ENCODE results near the gene ATP6V0A1. TPM values are rescaled to one million over a fixed set of nuclear protein-coding genes. Genes with fewer than 3 reads are reported as not detected.
A peak's percentile ranks its signal among the peaks of the same experiment; 100 is the strongest.

ATP6V0A1 gene
- total RNA-seq, 2 donors from 2014 or later, result 63.2 to 95.6 TPM

DNA sequence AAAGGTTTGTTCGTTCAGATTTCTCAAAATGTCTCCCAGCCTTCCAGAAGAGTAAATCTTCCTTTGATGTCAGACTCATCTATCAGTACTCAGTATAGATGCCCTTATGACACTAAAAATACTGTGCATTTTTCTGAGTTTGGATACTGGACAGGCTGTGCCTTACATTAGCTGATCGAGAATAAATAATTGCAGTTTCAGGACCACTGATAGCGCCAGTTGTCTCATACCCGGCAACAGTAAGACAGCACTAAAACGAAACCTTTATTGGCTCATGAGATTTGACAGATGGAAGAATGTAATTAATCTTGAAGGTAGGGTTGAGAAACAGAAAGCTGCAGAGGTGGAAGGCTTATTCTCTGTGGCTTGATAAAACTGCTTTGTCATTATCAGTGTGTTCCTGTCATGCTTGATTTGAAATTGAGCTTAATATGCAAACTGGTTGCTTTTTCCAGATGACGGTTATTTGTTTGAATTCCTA, 1.2 kb downstream of the ATP6V0A1 start:
- peaks cover 2% of the 10 kb centered on the region for H3K36me3 ChIP-seq
- no peaks in the 10 kb centered on the region for H3K27me3 ChIP-seq (replicated peaks; ENCODE audit: insufficient read depth)
- TF ChIP-seq, protein P1, sequence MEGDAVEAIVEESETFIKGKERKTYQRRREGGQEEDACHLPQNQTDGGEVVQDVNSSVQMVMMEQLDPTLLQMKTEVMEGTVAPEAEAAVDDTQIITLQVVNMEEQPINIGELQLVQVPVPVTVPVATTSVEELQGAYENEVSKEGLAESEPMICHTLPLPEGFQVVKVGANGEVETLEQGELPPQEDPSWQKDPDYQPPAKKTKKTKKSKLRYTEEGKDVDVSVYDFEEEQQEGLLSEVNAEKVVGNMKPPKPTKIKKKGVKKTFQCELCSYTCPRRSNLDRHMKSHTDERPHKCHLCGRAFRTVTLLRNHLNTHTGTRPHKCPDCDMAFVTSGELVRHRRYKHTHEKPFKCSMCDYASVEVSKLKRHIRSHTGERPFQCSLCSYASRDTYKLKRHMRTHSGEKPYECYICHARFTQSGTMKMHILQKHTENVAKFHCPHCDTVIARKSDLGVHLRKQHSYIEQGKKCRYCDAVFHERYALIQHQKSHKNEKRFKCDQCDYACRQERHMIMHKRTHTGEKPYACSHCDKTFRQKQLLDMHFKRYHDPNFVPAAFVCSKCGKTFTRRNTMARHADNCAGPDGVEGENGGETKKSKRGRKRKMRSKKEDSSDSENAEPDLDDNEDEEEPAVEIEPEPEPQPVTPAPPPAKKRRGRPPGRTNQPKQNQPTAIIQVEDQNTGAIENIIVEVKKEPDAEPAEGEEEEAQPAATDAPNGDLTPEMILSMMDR (IDR thresholded peaks at IDR 0.05), result no peak
- no peak for ATAC-seq (ENCODE audit: insufficient number of reproducible peaks, low FRiP score, low read depth)
- DNase-seq (ENCODE audit: low spot score), result no peak
- peaks cover 14 to 21% of the 10 kb centered on the region in 2 donors for H3K4me1 ChIP-seq (ENCODE audit: control insufficient read depth in 1 of 2, low read depth in 2 of 2)
- peak overlapping the region; percentile 97 for H3K4me3 ChIP-seq
- H3K9me3 ChIP-seq, result no peaks in the 10 kb centered on the region
- peak overlapping the region; percentile 88 to 97 for H3K27ac ChIP-seq

DNA sequence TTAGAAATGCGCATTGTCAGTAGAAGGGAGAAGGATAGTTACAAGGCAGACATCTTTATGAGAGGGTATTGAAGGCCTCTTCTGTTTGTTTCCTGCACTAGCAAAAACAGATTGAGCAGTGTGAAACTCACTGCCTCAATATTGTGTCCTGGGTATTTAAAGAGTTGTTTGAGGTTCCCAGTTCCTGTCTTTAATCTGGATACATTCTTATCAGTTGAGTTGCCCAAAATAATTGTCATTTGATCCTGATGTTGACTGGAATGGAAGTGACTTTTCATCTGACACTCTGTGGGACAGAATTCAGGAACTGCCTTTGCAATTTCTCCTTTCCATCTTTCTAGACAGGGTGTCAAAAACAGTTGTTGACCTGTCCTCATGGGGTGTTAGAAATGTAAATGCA, 1.7 kb downstream of the ATP6V0A1 start:
- Histone ChIP-seq H3K4me3 (peak overlapping the region; percentile 97), H3K27ac (peak overlapping the region in 1 of 2 donors; percentile 97), H3K27me3 (replicated peaks; ENCODE audit: insufficient read depth) (no peaks in the 10 kb centered on the region), H3K4me1 (ENCODE audit: control insufficient read depth in 1 of 2, low read depth in 2 of 2) (peaks cover 14 to 21% of the 10 kb centered on the region in 2 donors), H3K36me3 (peaks cover 2% of the 10 kb centered on the region), H3K9me3 (no peaks in the 10 kb centered on the region)
- TF ChIP-seq, protein P1 (IDR thresholded peaks at IDR 0.05), result no peak
- ATAC-seq (ENCODE audit: insufficient number of reproducible peaks, low FRiP score, low read depth) (no peak), DNase-seq (ENCODE audit: low spot score) (no peak)

DNA sequence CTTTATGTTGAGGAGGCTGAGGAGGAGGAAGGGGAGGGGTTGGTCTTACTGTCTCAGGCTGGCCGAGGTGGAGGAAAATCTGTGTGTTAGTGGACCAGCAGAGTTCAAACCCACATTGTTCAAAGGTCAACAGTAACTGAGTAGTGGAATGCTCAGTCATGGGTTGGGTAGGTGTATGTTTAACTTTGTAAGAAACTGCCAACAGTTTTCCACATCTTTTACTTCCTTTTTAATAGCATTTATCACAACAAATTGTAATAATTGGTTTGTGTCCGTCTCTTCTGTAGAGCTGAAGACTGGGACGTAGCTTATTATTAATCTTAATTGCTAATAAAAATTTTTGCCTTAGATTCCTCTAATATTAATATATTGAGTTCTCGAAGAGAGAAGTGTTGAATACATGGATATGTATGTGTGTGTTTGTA, 5.3 kb downstream of the ATP6V0A1 start:
- Histone ChIP-seq H3K4me1 (ENCODE audit: control insufficient read depth in 1 of 2, low read depth in 2 of 2) (peaks cover 5 to 12% of the 10 kb centered on the region in 2 donors), H3K4me3 (no peak overlapping the region), H3K36me3 (peaks cover 13% of the 10 kb centered on the region), H3K27me3 (replicated peaks; ENCODE audit: insufficient read depth) (no peaks in the 10 kb centered on the region), H3K27ac (no peak overlapping the region), H3K9me3 (no peaks in the 10 kb centered on the region)
- TF ChIP-seq, protein P1 (IDR thresholded peaks at IDR 0.05), result no peak
- ATAC-seq (ENCODE audit: insufficient number of reproducible peaks, low FRiP score, low read depth) (no peak), DNase-seq (ENCODE audit: low spot score) (no peak)

DNA sequence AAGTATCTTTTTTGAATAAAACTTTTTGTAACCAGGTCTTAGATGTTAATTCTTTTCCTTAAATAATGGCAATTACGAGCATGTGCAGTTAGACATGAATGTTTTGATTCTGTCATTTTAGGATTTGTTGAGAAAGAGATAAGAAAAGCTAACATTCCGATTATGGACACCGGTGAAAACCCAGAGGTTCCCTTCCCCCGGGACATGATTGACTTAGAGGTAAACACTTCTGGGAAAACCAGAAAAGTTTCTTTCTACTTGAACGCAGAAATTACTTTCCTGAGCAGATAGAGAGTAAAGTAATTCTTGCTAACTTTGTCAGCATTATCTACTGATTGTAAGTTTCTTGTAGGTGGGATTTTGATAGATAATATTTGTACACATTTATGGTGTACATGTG, 9.2 kb downstream of the ATP6V0A1 start:
- no peaks in the 10 kb centered on the region for H3K4me1 ChIP-seq (ENCODE audit: control insufficient read depth in 1 of 2, low read depth in 2 of 2)
- no peak for DNase-seq (ENCODE audit: low spot score)
- no peak overlapping the region for H3K27ac ChIP-seq
- no peak overlapping the region for H3K4me3 ChIP-seq
- H3K9me3 ChIP-seq, result no peaks in the 10 kb centered on the region
- TF ChIP-seq, protein P1 (IDR thresholded peaks at IDR 0.05), result no peak
- peaks cover 33% of the 10 kb centered on the region for H3K36me3 ChIP-seq
- H3K27me3 ChIP-seq (replicated peaks; ENCODE audit: insufficient read depth), result no peaks in the 10 kb centered on the region
- no peak for ATAC-seq (ENCODE audit: insufficient number of reproducible peaks, low FRiP score, low read depth)

DNA sequence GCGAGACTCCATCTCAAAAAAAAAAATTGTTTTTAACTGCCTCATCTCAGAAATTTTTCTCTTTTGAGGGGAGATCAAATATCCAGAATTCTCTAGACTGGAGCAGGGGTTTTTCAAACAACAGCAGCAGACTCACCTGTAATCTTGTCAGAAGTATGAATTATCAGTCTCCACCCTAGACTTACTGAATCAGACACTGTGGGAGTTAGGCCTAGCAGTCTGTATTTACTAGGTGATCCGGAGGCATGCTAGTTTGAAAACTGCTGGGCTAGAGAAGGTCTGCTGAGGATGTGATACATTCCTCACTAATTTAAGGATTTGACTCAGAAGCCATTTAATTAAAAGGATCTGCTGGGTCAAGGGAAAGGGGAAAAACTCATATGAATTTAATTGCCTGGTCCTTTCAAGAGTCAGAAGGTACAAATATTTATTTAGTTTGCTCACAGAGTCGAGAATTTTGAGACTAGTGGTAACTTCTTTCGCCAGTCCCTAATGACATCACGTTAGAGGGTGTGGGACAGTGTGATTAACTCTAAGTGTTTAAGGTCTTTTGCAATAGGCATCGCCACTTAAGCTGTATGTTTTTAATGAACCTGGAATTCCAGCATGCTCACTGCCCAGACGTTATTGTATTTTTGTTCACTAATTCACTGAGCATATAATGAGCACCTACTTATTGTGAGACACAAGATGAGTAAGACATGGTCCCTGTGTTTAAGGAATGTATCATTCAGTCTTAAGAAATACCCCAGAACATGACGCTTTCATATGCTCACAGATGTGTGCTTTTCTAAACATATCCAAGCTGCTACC, 14.2 kb downstream of the ATP6V0A1 start:
- DNase-seq (ENCODE audit: low spot score) (no peak), ATAC-seq (ENCODE audit: insufficient number of reproducible peaks, low FRiP score, low read depth) (no peak)
- Histone ChIP-seq H3K9me3 (no peaks in the 10 kb centered on the region), H3K4me1 (ENCODE audit: control insufficient read depth in 1 of 2, low read depth in 2 of 2) (no peaks in the 10 kb centered on the region), H3K27me3 (replicated peaks; ENCODE audit: insufficient read depth) (no peaks in the 10 kb centered on the region), H3K27ac (no peak overlapping the region), H3K4me3 (no peak overlapping the region), H3K36me3 (peaks cover 49% of the 10 kb centered on the region)
- TF ChIP-seq, protein P1 (IDR thresholded peaks at IDR 0.05), result no peak

Data from thoracic aorta (tissue), 2 donors.